ENCODE data around the gene TMEM170A. TPM values are rescaled to one million over a fixed set of nuclear protein-coding genes. Genes with fewer than 3 reads are reported as not detected.
"Not testable (repeated sequence)": the region's sequence is repeated elsewhere in the genome, so short reads cannot be mapped to it uniquely, and the experiment has no call there.

TMEM170A gene
- total RNA-seq, 2 experiments from 2014 or later, result 25.7 to 29.4 TPM

DNA sequence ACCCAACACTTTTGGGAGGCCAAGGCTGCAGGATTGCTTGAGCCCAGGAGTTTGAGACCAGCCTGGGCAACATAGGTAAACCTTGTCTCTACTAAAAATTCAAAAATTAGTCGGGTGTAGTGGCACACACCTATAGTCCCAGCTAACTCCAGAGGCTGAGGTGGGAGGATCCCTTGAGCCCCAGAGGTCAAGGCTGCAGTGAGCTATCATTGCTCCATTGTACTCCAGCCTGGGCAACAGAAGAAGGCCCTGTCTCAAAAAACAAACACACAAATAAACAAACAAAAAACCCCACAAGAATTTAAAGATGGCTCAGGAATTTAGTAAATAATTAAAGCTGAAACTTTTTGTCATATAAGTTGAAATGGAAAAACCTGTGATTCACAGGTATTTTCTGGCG lies 2.3 kb upstream of the TMEM170A start:
- no peak overlapping the region for H3K27ac ChIP-seq (ENCODE audit: low read depth, low read length, poor library complexity, severe bottlenecking)
- peaks cover 10% of the 10 kb centered on the region for H3K4me1 ChIP-seq (ENCODE audit: insufficient read depth, low read length, poor library complexity, severe bottlenecking)
- no peaks in the 10 kb centered on the region for H3K9me3 ChIP-seq (ENCODE audit: low read length)
- H3K9me2 ChIP-seq (ENCODE audit: insufficient read depth, low read length), result no peaks in the 10 kb centered on the region
- ChIA-PET CTCF (ENCODE audit: unreplicated experiment) (no interaction called here), POLR2A (interaction anchor here (0.9 kb wide), 1 partner anchor 22 kb away, joined by 3 read pairs; no protein-coding TSS in a partner anchor)
- DNase-seq (ENCODE audit: low spot score), result no peak
- H3K36me3 ChIP-seq (ENCODE audit: insufficient read depth, low read length), result no peaks in the 10 kb centered on the region
- no peak overlapping the region for H3K4me3 ChIP-seq (ENCODE audit: low read depth, low read length, poor library complexity, severe bottlenecking)
- peaks cover 20% of the 10 kb centered on the region; the same call in 1 of the 2 replicates for H3K79me2 ChIP-seq (ENCODE audit: insufficient read depth, low read depth, low read length)
- intact Hi-C loops (cut with micrococcal nuclease; ENCODE audit: unreplicated experiment), result no loop called here
- H4K20me1 ChIP-seq (ENCODE audit: insufficient read depth, low read length), result peaks cover 13% of the 10 kb centered on the region
- TF ChIP-seq EZH2phosphoT487 (IDR thresholded peaks at IDR 0.05; ENCODE audit: borderline replicate concordance, low read depth, low read length), result no peak
- TF ChIP-seq, protein P1, sequence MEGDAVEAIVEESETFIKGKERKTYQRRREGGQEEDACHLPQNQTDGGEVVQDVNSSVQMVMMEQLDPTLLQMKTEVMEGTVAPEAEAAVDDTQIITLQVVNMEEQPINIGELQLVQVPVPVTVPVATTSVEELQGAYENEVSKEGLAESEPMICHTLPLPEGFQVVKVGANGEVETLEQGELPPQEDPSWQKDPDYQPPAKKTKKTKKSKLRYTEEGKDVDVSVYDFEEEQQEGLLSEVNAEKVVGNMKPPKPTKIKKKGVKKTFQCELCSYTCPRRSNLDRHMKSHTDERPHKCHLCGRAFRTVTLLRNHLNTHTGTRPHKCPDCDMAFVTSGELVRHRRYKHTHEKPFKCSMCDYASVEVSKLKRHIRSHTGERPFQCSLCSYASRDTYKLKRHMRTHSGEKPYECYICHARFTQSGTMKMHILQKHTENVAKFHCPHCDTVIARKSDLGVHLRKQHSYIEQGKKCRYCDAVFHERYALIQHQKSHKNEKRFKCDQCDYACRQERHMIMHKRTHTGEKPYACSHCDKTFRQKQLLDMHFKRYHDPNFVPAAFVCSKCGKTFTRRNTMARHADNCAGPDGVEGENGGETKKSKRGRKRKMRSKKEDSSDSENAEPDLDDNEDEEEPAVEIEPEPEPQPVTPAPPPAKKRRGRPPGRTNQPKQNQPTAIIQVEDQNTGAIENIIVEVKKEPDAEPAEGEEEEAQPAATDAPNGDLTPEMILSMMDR (conservative IDR thresholded peaks at IDR 0.05; ENCODE audit: low read length), result no peak
- H2AFZ ChIP-seq (ENCODE audit: low read length), result no peak overlapping the region
- no peak overlapping the region for H3K4me2 ChIP-seq (ENCODE audit: low read length)
- BruUV-seq (replicated peaks), result no TSS peak

DNA sequence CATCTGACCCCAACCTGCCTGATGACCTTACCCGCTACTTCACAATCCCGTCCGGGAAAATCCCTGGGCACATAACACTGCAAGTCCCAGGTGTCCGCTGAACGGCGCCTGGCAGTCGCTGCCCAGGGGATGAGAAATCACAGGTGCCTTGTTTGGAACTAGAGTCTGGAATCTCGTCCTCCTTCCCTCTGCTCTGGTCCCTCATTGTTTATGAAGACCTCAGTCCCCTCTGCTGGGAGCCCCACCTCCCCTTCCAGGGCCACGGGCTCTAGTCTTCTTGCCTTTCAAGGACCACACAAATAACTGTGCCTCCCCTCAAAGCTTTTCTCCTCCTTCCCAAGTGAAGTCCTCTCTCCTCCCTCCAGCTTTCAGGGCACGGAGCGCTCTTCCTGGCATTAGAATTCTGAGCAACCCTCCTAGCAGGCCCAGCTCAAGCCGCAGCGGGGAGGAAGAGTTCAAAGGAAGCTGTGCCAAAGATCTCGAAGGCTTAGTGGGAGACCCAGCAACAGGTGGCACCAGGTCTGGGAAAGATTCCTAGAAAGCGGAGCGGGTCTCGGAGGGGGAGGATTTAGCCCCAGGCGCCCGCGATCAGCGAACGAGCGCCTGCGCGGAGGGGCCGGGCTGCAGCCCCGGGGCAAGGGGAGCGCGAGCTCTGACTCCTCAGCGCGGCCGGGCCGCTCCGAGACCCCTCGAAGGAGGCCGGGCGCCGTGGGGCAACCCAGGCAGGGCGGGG lies 934 bp downstream of the TMEM170A start:
- H2AFZ ChIP-seq (ENCODE audit: low read length), result peak overlapping the region; percentile 61
- peaks cover 32% of the 10 kb centered on the region for H3K79me2 ChIP-seq (ENCODE audit: insufficient read depth, low read depth, low read length)
- CTCF ChIA-PET (ENCODE audit: unreplicated experiment); H3K36me3 ChIP-seq (ENCODE audit: insufficient read depth, low read length); H3K9me3 ChIP-seq (ENCODE audit: low read length); H3K9me2 ChIP-seq (ENCODE audit: insufficient read depth, low read length); H3K4me1 ChIP-seq (ENCODE audit: insufficient read depth, low read length, poor library complexity, severe bottlenecking): not testable (repeated sequence)
- POLR2A ChIA-PET, result interaction anchor here (0.6 to 0.8 kb wide), 5 partner anchors 30 to 186 kb away, joined by 3 to 7 read pairs (median 3); partner anchors contain the start of gene CFDP1
- peak; percentile 40 for DNase-seq (ENCODE audit: low spot score)
- peak overlapping the region; percentile 98 for H3K4me2 ChIP-seq (ENCODE audit: low read length)
- TSS peak; percentile 65 for BruUV-seq (replicated peaks)
- H4K20me1 ChIP-seq (ENCODE audit: insufficient read depth, low read length), result peaks cover 16% of the 10 kb centered on the region
- H3K4me3 ChIP-seq (ENCODE audit: low read depth, low read length, poor library complexity, severe bottlenecking), result peak overlapping the region; percentile 85
- H3K27ac ChIP-seq (ENCODE audit: low read depth, low read length, poor library complexity, severe bottlenecking), result peak overlapping the region; percentile 51
- intact Hi-C loops (cut with micrococcal nuclease; ENCODE audit: unreplicated experiment), result loop anchor here (1.0 to 5.0 kb wide), 6 partner anchors 30 to 264 kb away; partner anchors contain the start of genes ADAT1, CFDP1, GABARAPL2 and KARS1

- BruUV-seq (replicated peaks), result no TSS peak
- H3K79me2 ChIP-seq (ENCODE audit: insufficient read depth, low read depth, low read length), result peaks cover 32% of the 10 kb centered on the region
- peaks cover 10% of the 10 kb centered on the region for H3K4me1 ChIP-seq (ENCODE audit: insufficient read depth, low read length, poor library complexity, severe bottlenecking)
- H2AFZ ChIP-seq (ENCODE audit: low read length), result no peak overlapping the region
- H3K4me2 ChIP-seq (ENCODE audit: low read length), result peak overlapping the region; percentile 98
- H3K27ac ChIP-seq (ENCODE audit: low read depth, low read length, poor library complexity, severe bottlenecking), result no peak overlapping the region
- no peak for TF ChIP-seq EZH2phosphoT487 (IDR thresholded peaks at IDR 0.05; ENCODE audit: borderline replicate concordance, low read depth, low read length)
- TF ChIP-seq, protein P1 (conservative IDR thresholded peaks at IDR 0.05; ENCODE audit: low read length), result no peak
- no peaks in the 10 kb centered on the region for H3K9me2 ChIP-seq (ENCODE audit: insufficient read depth, low read length)
- peak; percentile 9 for DNase-seq (ENCODE audit: low spot score)
- ChIA-PET CTCF (ENCODE audit: unreplicated experiment) (no interaction called here), POLR2A (no interaction called here)
- peaks cover 16% of the 10 kb centered on the region for H4K20me1 ChIP-seq (ENCODE audit: insufficient read depth, low read length)
- H3K4me3 ChIP-seq (ENCODE audit: low read depth, low read length, poor library complexity, severe bottlenecking), result peak overlapping the region; percentile 85
- intact Hi-C loops (cut with micrococcal nuclease; ENCODE audit: unreplicated experiment), result loop anchor here (5.0 kb wide), 1 partner anchor 184 kb away; the partner anchor contains the start of genes KARS1 and TERF2IP
- H3K9me3 ChIP-seq (ENCODE audit: low read length), result no peaks in the 10 kb centered on the region
- 0 out of 2 replicates have a peak, but pooled peaks cover 6% of the 10 kb centered on the region for H3K36me3 ChIP-seq (ENCODE audit: insufficient read depth, low read length)
Observed at GRCh38 chr16:75462806-75463205, 1.7 kb downstream of the TMEM170A start.
